Body of pancreas (tissue), 4 donors: ENCODE results near the gene MVD.

Source experiments
- CTCF ChIP-seq, 7 experiments: fragments of 450-650 bp in 4 of 7; fragments of 200-600 bp in 3 of 7; sonication (generic) in 3 of 7; IDR thresholded peaks; one replicate each; pipeline ENCODE4 v1.5.1; 2016 to 2019; ENCODE audit warnings: antibody characterized with exemption in 7 of 7
- POLR2A ChIP-seq, 3 donors: fragments of 450-650 bp; IDR thresholded peaks; one replicate each; pipeline ENCODE4 v1.6.1; 2016; ENCODE audit warnings: antibody characterized with exemption in 3 of 3, mild to moderate bottlenecking in 2 of 3

DNA sequence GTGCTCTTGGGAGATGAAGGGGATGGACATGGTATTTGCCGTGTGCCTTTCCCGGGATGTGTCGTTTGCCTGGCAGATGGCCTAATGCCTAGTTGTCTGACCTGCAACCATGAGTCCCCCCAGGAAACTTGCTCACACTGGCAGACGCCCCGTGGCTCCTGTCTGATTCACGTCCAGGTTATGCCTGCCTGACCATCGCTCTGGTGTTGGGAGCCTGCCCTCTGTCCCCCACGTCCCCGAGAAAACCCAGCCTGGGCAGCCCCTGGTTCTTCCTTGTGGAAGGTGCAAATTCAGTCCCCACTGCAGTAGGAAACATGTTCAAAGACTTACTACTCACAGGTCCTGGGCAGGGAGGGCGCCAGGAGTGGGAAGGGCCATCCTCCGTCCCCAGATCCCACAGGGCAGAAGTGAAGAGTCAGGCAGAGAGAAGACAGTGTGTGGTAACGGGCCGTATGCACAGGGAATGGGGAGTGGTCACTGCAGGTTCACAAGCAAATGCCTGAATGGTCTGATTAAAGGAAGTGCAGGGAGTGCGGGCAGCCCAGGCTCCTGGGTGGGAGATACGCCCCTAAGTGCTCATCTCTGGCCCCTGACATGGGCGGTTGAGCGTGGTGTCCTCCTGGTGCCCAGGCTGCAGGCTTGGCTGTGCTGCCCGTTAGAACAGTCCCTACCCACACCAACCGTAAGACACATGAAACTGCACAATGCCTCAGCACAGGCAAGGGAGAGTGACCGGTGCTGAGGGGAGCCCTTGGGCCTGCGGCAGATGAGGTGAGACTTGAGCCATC lies 27.6 kb upstream of the MVD start:
- no peak for TF ChIP-seq CTCF (IDR thresholded peaks at IDR 0.05)
- TF ChIP-seq POLR2A (IDR thresholded peaks at IDR 0.05), result no peak
